ENCODE measurements around the gene PTPRJ.

DNA sequence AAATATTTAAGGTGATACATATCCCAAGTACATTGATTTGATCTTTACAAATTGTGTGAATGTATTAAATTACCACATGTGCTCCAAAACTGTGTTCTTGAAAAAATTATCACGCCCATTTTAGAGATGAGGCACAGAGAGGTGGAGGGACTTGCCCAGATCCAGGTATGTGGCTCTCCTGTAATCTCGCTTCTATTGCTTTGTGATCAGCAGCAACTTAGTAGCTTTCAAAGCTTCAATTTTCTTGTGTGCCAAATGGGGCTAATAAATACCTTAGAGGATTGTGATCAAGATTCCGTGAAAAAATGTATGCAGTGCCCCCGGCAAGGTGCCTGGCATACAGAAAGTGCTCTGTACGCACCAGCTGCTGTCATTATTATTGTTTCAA is 18.0 kb downstream of the PTPRJ start:
- no peak for TF ChIP-seq POLR2A (IDR thresholded peaks at IDR 0.05; ENCODE audit: low read length)
- TF ChIP-seq GATA1 (IDR thresholded peaks at IDR 0.05; ENCODE audit: low read depth, low read length), result no peak

Measured in erythroblast (primary cell).